ENCODE results near the gene RTL1. TPM values are rescaled to one million over a fixed set of nuclear protein-coding genes. Genes with fewer than 3 reads are reported as not detected.

The RTL1 gene
- total and polyA plus RNA-seq, 2 of the 8 experiments (the other 6 are each of a cell fraction or from before 2014, with no cell fraction given): not detected

- H3K23me2 ChIP-seq (ENCODE audit: low read depth, low read length): no peaks in the 10 kb centered on the region
- WGBS, 2 experiments (ENCODE audit: extremely low coverage in 1 of 2, insufficient coverage in 1 of 2, insufficient read length in 1 of 2, insufficient replicate concordance in 2 of 2, low coverage in 1 of 2, low lambda C conversion rate in 2 of 2, missing lambda C conversion rate in 1 of 2): 98% methylated on average over 2 of the region's 2 CpGs; no CpG with 5 or more reads in 1 of the 2 experiments
- POLR2A ChIA-PET (ENCODE audit: partially characterized antibody): no interaction called here
- no peak overlapping the region for H3K4ac ChIP-seq (replicated peaks; ENCODE audit: insufficient read length, low read depth, low read length)
- no peaks in the 10 kb centered on the region for H3K36me3 ChIP-seq (ENCODE audit: control insufficient read depth in 2 of 4, insufficient read depth in 4 of 4, low read length in 3 of 4)
- no peak overlapping the region for H2BK20ac ChIP-seq (ENCODE audit: low read length)
- H2AFZ ChIP-seq (ENCODE audit: low read length): no peak overlapping the region
- H3K14ac ChIP-seq (ENCODE audit: insufficient read length): no peak overlapping the region
- no peak overlapping the region for H2BK120ac ChIP-seq (replicated peaks; ENCODE audit: low read depth, low read length)
- CTCF ChIA-PET (ENCODE audit: partially characterized antibody): interaction anchor here (0.6 kb wide), 1 partner anchor 722 kb away, joined by 3 read pairs; no protein-coding TSS in a partner anchor
- H4K5ac ChIP-seq (ENCODE audit: insufficient read length, low read depth, low read length): no peak overlapping the region
- FAIRE-seq (no peak), DNase-seq (ENCODE audit: low read depth in 1 of 2, low spot score in 2 of 2) (no peak)
- H3K9me3 ChIP-seq (ENCODE audit: insufficient read depth in 2 of 2, low read depth in 1 of 2, low read length in 1 of 2): no peaks in the 10 kb centered on the region
- H3K9ac ChIP-seq (replicated peaks in 1 of 4; ENCODE audit: extremely low read depth in 1 of 4, low read depth in 3 of 4, low read length in 3 of 4): no peak overlapping the region
- no peak overlapping the region for H4K91ac ChIP-seq (replicated peaks; ENCODE audit: insufficient read length, low read length)
- H3K18ac ChIP-seq (ENCODE audit: extremely low read depth, low read length): no peak overlapping the region
- no peak overlapping the region for H3K4me2 ChIP-seq (ENCODE audit: insufficient read depth in 1 of 2, low read depth in 2 of 2, low read length in 2 of 2)
- no peak overlapping the region for H3K4me3 ChIP-seq (ENCODE audit: extremely low read depth in 1 of 4, insufficient read depth in 2 of 4, low read depth in 3 of 4, low read length in 4 of 4)
- no peak overlapping the region for H3K23ac ChIP-seq (ENCODE audit: insufficient read length)
- H3K79me1 ChIP-seq (ENCODE audit: low read depth, low read length): no peaks in the 10 kb centered on the region
- no peak overlapping the region for H2BK15ac ChIP-seq (ENCODE audit: low read length)
- no peaks in the 10 kb centered on the region for H3K4me1 ChIP-seq (replicated peaks in 1 of 4; ENCODE audit: control insufficient read depth in 3 of 4, insufficient read depth in 4 of 4, low read length in 3 of 4)
- no peak overlapping the region for H2BK5ac ChIP-seq (ENCODE audit: low read depth, low read length)
- H4K20me1 ChIP-seq (replicated peaks in 1 of 2; ENCODE audit: control insufficient read depth in 1 of 2, insufficient read depth in 2 of 2, low read length in 2 of 2): no peaks in the 10 kb centered on the region
- H3K79me2 ChIP-seq (ENCODE audit: control insufficient read depth in 1 of 2, insufficient read depth in 2 of 2, low read length in 2 of 2): no peaks in the 10 kb centered on the region
- no peak overlapping the region for H4K8ac ChIP-seq (ENCODE audit: extremely low read depth, insufficient read depth, low read length)
- H3K27me3 ChIP-seq (replicated peaks in 1 of 4; ENCODE audit: control insufficient read depth in 3 of 4, extremely low read depth in 1 of 4, insufficient read depth in 3 of 4, low read length in 3 of 4): no peaks in the 10 kb centered on the region
- no peak overlapping the region for H3K27ac ChIP-seq (ENCODE audit: low read depth, low read length)
- no peak overlapping the region for H2BK12ac ChIP-seq (ENCODE audit: low read depth, low read length)
- no peak overlapping the region for H2AK5ac ChIP-seq (ENCODE audit: low read depth, low read length)
- H3K56ac ChIP-seq (replicated peaks; ENCODE audit: insufficient read length, low read depth, low read length): no peak overlapping the region
- no peak for TF ChIP-seq MAX (IDR thresholded peaks at IDR 0.05)
- no peak for TF ChIP-seq BCL11A (IDR thresholded peaks at IDR 0.05; ENCODE audit: low read depth in 2 of 2, low read length in 2 of 2)
- no peak for TF ChIP-seq KDM4A (IDR thresholded peaks at IDR 0.05; ENCODE audit: low read depth, low read length, severe bottlenecking)
- no peak for TF ChIP-seq POLR2AphosphoS5 (IDR thresholded peaks at IDR 0.05; ENCODE audit: low read depth, low read length)
- TF ChIP-seq CREB1 (IDR thresholded peaks at IDR 0.05): no peak
- TF ChIP-seq YY1 (IDR thresholded peaks at IDR 0.05; ENCODE audit: low read depth, low read length): no peak
- no peak for TF ChIP-seq SP2 (IDR thresholded peaks at IDR 0.05; ENCODE audit: low read length)
- no peak for TF ChIP-seq CBX5 (IDR thresholded peaks at IDR 0.05; ENCODE audit: low read depth, low read length)
- TF ChIP-seq CEBPB (IDR thresholded peaks at IDR 0.05; ENCODE audit: low read depth, low read length): no peak
- no peak for TF ChIP-seq RNF2 (IDR thresholded peaks at IDR 0.05; ENCODE audit: borderline replicate concordance, low read depth, low read length, missing control alignments, poor library complexity, severe bottlenecking)
- TF ChIP-seq KDM5A (IDR thresholded peaks at IDR 0.05; ENCODE audit: low read length): no peak
- TF ChIP-seq RBBP5 (IDR thresholded peaks at IDR 0.05; ENCODE audit: borderline replicate concordance, low read depth, low read length): no peak
- TF ChIP-seq BRCA1 (IDR thresholded peaks at IDR 0.05; ENCODE audit: low read depth, low read length): no peak
- no peak for TF ChIP-seq HDAC6 (IDR thresholded peaks at IDR 0.05; ENCODE audit: low read depth, low read length)
- no peak for TF ChIP-seq SIX5 (IDR thresholded peaks at IDR 0.05; ENCODE audit: low read depth, low read length)
- no peak for TF ChIP-seq RFX5 (IDR thresholded peaks at IDR 0.05; ENCODE audit: borderline replicate concordance, low read depth, low read length)
Observed at GRCh38 chr14:100944052-100944451, 40.5 kb upstream of the RTL1 start.

Data from H1 (cell line).